K562 (cell line): ENCODE results near the gene GCSH. TPM values are rescaled to one million over a fixed set of nuclear protein-coding genes. Genes with fewer than 3 reads are reported as not detected.

Experiments
- ARNT ChIP-seq, 2 experiments: fragments of 450-650 bp; IDR thresholded peaks; 2 replicates each; pipeline ENCODE4 v1.6.1; 2016; ENCODE audit warnings: mild to moderate bottlenecking in 1 of 2
- CREB5 ChIP-seq: fragments of 250-450 bp; sonication (Bioruptor Pico); IDR thresholded peaks from 2 replicates; pipeline ENCODE4 v1.5.0; 2020; ENCODE audit warnings: mild to moderate bottlenecking
- DMBX1 ChIP-seq: fragments of 250-450 bp; sonication (Bioruptor Pico); IDR thresholded peaks from 2 replicates; pipeline ENCODE4 v1.8.0; 2022; ENCODE audit warnings: inconsistent platforms, mild to moderate bottlenecking, moderate library complexity, borderline replicate concordance
- DNMT1 ChIP-seq: fragments of 450-650 bp; IDR thresholded peaks from 2 replicates; pipeline ENCODE4 v1.6.1; 2016; ENCODE audit warnings: antibody characterized with exemption, mild to moderate bottlenecking
- E2F5 ChIP-seq: sonication (generic); formaldehyde crosslinking; IDR thresholded peaks from 2 replicates; pipeline ENCODE4 v1.8.0; 2022; ENCODE audit warnings: mild to moderate bottlenecking, missing genetic modification reagents
- ELF4 ChIP-seq: fragments of 450-650 bp; formaldehyde crosslinking; IDR thresholded peaks from 2 replicates; pipeline ENCODE4 v1.4.0; 2022; ENCODE audit warnings: missing genetic modification characterization
- GABPA ChIP-seq: fragments of 200-800 bp; sonication (Bioruptor generic); conservative IDR thresholded peaks from 2 replicates; pipeline ENCODE4 v1.6.1; 2016; ENCODE audit warnings: low read depth, missing genetic modification characterization, missing compliant biosample characterization
- HDAC1 ChIP-seq, 2 experiments: fragments of 450-650 bp; IDR thresholded peaks; 2 replicates each; pipeline ENCODE4 v1.6.1; 2016 to 2017; ENCODE audit warnings: inconsistent platforms in 1 of 2, mild to moderate bottlenecking in 1 of 2, moderate library complexity in 1 of 2
- HDAC3 ChIP-seq: fragments of 450-650 bp; IDR thresholded peaks from 2 replicates; pipeline ENCODE4 v1.6.1; 2018; ENCODE audit warnings: borderline replicate concordance, mild to moderate bottlenecking, moderate library complexity; ENCODE audit not compliant: partially characterized antibody
- KLF13 ChIP-seq: fragments of 450-650 bp; IDR thresholded peaks from 2 replicates; pipeline ENCODE4 v1.6.1; 2016; ENCODE audit warnings: missing genetic modification characterization, low read depth, mild to moderate bottlenecking, missing compliant biosample characterization, moderate library complexity, borderline replicate concordance
- NFE2L1 ChIP-seq: fragments of 450-650 bp; IDR thresholded peaks from 2 replicates; pipeline ENCODE4 v1.6.1; 2016; ENCODE audit warnings: missing genetic modification characterization, low read depth, mild to moderate bottlenecking, missing compliant biosample characterization, moderate library complexity, borderline replicate concordance
- NFYB ChIP-seq: IDR thresholded peaks from 2 replicates; pipeline ENCODE4 v1.6.1; 2011; ENCODE audit warnings: mild to moderate bottlenecking, moderate library complexity; ENCODE audit not compliant: insufficient read length; ENCODE audit errors: extremely low read depth
- RB1 ChIP-seq: fragments of 450-650 bp; IDR thresholded peaks from 2 replicates; pipeline ENCODE4 v1.6.1; 2017; ENCODE audit warnings: low read depth, mild to moderate bottlenecking
- TFAP4 ChIP-seq: sonication (generic); formaldehyde crosslinking; IDR thresholded peaks from 2 replicates; pipeline ENCODE4 v1.8.0; 2022; ENCODE audit warnings: missing genetic modification reagents, mild to moderate bottlenecking, moderate library complexity, borderline replicate concordance
- ZNF511 ChIP-seq: sonication (generic); formaldehyde crosslinking; IDR thresholded peaks from 2 replicates; pipeline ENCODE4 v1.8.0; 2022; ENCODE audit warnings: mild to moderate bottlenecking, missing genetic modification reagents
- ZNF668 ChIP-seq: fragments of 250-450 bp; sonication (Bioruptor Pico); IDR thresholded peaks from 2 replicates; pipeline ENCODE4 v1.8.0; 2022; ENCODE audit warnings: mild to moderate bottlenecking, inconsistent platforms
- ZNF707 ChIP-seq: fragments of 250-450 bp; sonication (Bioruptor Pico); conservative IDR thresholded peaks from 2 replicates; pipeline ENCODE4 v1.8.0; 2022; ENCODE audit warnings: inconsistent platforms, mild to moderate bottlenecking, moderate library complexity
- ZNF740 ChIP-seq, 3 experiments: fragments of 200-800 bp in 1 of 3; sonication (Bioruptor generic) in 1 of 3; sonication (generic) in 1 of 3; formaldehyde crosslinking in 1 of 3; IDR thresholded peaks; 2 replicates each; pipeline versions ENCODE4 v1.6.1 to v1.8.0; 2016 to 2022; ENCODE audit warnings: mild to moderate bottlenecking in 2 of 3, missing compliant biosample characterization in 2 of 3, missing genetic modification characterization in 2 of 3, missing genetic modification reagents in 1 of 3
- polyA plus RNA-seq, 8 experiments: library from polyadenylated mRNA; depleted of rRNA in 4 of 8; stranded (reverse) in 5 of 8; unstranded in 3 of 8; fragments of >200 nt; fragmentation: Nextera tagmentation in 2 of 8; fragmentation: Illumina TruSeq in 1 of 8; extraction: Ambion mirVana in 2 of 8; extraction: Trizol in 1 of 8; gene quantifications; 2 replicates each; pipeline versions ENCODE4 v1.2.1 to v1.2.3, GENCODE V29; 2011 to 2014; ENCODE audit warnings: inconsistent platforms in 1 of 8, missing spikeins in 1 of 8
- total RNA-seq, 7 experiments: library from RNA; depleted of rRNA in 6 of 7; stranded (reverse); fragments of >200 nt in 6 of 7; fragmentation: Illumina TruSeq in 2 of 7; extraction: Trizol in 2 of 7; gene quantifications; 2 replicates each; pipeline versions ENCODE4 v1.2.1 to v1.2.3, GENCODE V29; 2011 to 2021; ENCODE audit warnings: low replicate concordance in 1 of 7
- TF ChIP-seq, protein P1 (sequence below): fragments of 250-450 bp; sonication (Bioruptor Pico); IDR thresholded peaks from 2 replicates; pipeline ENCODE4 v1.8.0; 2021; ENCODE audit warnings: borderline replicate concordance, mild to moderate bottlenecking, moderate library complexity; ENCODE audit not compliant: poor library complexity, severe bottlenecking

The GCSH gene
- total and polyA plus RNA-seq, 9 of the 15 experiments (the other 6 are each of a cell fraction or from before 2014, with no cell fraction given), result 35.0 to 121 (median 89.0) TPM

DNA sequence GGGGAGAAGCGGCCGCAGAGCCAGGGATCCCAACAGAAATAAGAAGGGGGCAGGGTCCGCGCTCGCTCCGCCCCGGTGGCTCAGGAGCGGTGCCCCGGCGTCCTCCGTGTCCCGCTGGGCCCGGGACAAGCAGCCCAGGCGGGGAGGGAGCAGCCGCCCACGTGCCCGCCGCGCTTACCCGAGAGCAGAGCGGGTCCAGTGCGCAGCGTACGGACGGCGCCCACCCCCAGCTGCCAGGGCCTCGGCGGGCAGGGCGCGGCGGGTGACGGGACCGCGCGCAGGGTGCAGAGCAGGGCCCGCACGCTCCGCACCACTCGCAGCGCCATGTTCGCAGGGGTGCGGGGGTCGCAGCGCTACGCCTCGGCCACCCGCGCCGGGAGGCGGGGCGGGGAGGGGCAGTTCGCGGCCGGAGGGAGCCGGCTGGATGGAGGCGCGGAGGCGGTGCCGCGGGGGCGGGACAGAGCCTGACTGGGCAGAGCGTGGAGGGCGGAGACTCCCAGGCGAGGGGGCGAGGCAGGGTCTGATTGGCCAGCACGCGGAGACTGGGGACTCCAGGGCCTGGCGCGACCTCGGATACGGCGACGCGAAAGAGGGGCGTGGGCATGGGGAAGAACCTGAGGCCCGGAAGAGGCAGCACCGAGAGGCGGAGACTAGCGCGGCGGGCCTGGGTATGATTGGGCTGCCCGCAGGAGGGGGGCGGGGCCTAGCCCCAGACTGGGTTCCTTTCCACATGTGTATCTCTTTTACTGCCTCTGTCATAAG lies at the start of gene GCSH (continued):
- no peak for TF ChIP-seq ZNF707 (CRISPR knock-in tag)
- no peak for TF ChIP-seq ARNT (IDR thresholded peaks at IDR 0.05)
- no peak for TF ChIP-seq NFE2L1 (tag)
- TF ChIP-seq ZNF668 (CRISPR knock-in tag), result no peak
- 0 out of 2 replicates have a peak, but pooled peaks have one; percentile 32 for TF ChIP-seq ELF4 (CRISPR knock-in tag)
- TF ChIP-seq ZNF511 (CRISPR knock-in tag), result peak; percentile 70; the same call in 1 of the 2 replicates
- TF ChIP-seq GABPA (tag), result peak; percentile 73
- TF ChIP-seq TFAP4 (CRISPR knock-in tag), result peak; percentile 62
- TF ChIP-seq RB1, result peak; percentile 69
- no peak for TF ChIP-seq HDAC3
- TF ChIP-seq KLF13, result 0 out of 2 replicates have a peak, but pooled peaks have one; percentile 27
- no peak for TF ChIP-seq CREB5 (CRISPR knock-in tag)
- no peak for TF ChIP-seq DNMT1
- 0 out of 2 replicates have a peak, but pooled peaks have one; percentile 45 for TF ChIP-seq E2F5 (CRISPR knock-in tag)
- TF ChIP-seq DMBX1 (CRISPR knock-in tag), result no peak
- TF ChIP-seq HDAC1 (IDR thresholded peaks at IDR 0.05), result peak in 1 of 2 experiments; percentile 80; a peak in 2 of 4 replicates
- TF ChIP-seq ZNF740 (CRISPR knock-in tag; IDR thresholded peaks at IDR 0.05), result 0 out of 2 replicates have a peak, but pooled peaks have one; percentile 72
- TF ChIP-seq ZNF740 (tag; IDR thresholded peaks at IDR 0.05), result no peak; a peak in 1 of 4 replicates
- TF ChIP-seq NFYB, result peak; percentile 76
- TF ChIP-seq, protein P1, sequence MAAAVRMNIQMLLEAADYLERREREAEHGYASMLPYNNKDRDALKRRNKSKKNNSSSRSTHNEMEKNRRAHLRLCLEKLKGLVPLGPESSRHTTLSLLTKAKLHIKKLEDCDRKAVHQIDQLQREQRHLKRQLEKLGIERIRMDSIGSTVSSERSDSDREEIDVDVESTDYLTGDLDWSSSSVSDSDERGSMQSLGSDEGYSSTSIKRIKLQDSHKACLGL (CRISPR knock-in tag), result peak; percentile 48
